Endothelial cell of umbilical vein (primary cell): Measurements from ENCODE around the gene SPATA31D3. TPM values are rescaled to one million over a fixed set of nuclear protein-coding genes. Genes with fewer than 3 reads are reported as not detected.

Experiments
- BruUV-seq: library from RNA; stranded (reverse); fragments of 400-500 nt; replicated peaks from 2 replicates; lab custom pipeline; 2021; lab: Mats Ljungman, UMichigan
- CTCF ChIA-PET: fragments of 300-600, 350-600 bp; sonication (Branson Sonifier 250); formaldehyde crosslinking; loops from one replicate; lab custom pipeline; 2021; ENCODE audit warnings: antibody characterized with exemption, inconsistent platforms; lab: Charles Lee
- POLR2A ChIA-PET: fragments of 300-600, 350-600 bp; sonication (Branson Sonifier 250); formaldehyde crosslinking; loops from one replicate; lab custom pipeline; 2021; ENCODE audit warnings: antibody characterized with exemption, inconsistent platforms; lab: Charles Lee
- DNase-seq: peaks from one replicate; pipeline ENCODE4 v3.0.0-alpha.2; 2011; ENCODE audit warnings: low read depth, low spot score
- FAIRE-seq: peaks from 2 replicates; lab custom pipeline; 2011; peaks lifted over from hg19 to GRCh38; lab: Jason Lieb, UNC
- H2AFZ ChIP-seq: 2 replicates; pipeline ENCODE4 v1.6.0; 2012; ENCODE audit warnings: low read depth, low read length, control low read depth, inconsistent platforms
- H3K27ac ChIP-seq: 2 replicates; pipeline ENCODE4 v1.5.1; 2011; ENCODE audit warnings: low read depth, mild to moderate bottlenecking, control low read depth, low read length, moderate library complexity; ENCODE audit not compliant: insufficient read depth
- H3K27me3 ChIP-seq, 2 experiments: 2 replicates each; pipeline versions ENCODE4 v1.6.0 to v1.6.1; 2011; ENCODE audit warnings: low read length in 2 of 2, mixed read lengths in 1 of 2; ENCODE audit not compliant: control insufficient read depth in 2 of 2, insufficient read depth in 2 of 2
- H3K36me3 ChIP-seq, 2 experiments: 2 replicates in 1 of 2; 3 replicates in 1 of 2; pipeline ENCODE4 v1.5.1; 2011; ENCODE audit warnings: low read length in 2 of 2, mild to moderate bottlenecking in 1 of 2, moderate library complexity in 1 of 2; ENCODE audit not compliant: control insufficient read depth in 2 of 2, insufficient read depth in 2 of 2; ENCODE audit errors: extremely low read depth in 1 of 2
- H3K4me1 ChIP-seq: 3 replicates; pipeline ENCODE4 v1.5.1; 2011; ENCODE audit warnings: mild to moderate bottlenecking, low read length; ENCODE audit not compliant: control insufficient read depth, insufficient read depth; ENCODE audit errors: extremely low read depth
- H3K4me2 ChIP-seq: 2 replicates; pipeline ENCODE4 v1.6.1; 2011; ENCODE audit warnings: low read length, control low read depth, mixed read lengths; ENCODE audit not compliant: insufficient read depth
- H3K4me3 ChIP-seq, 3 experiments: fragments of 200-600 bp in 1 of 3; sonication (generic), shearing (Covaris generic) in 1 of 3; replicated peaks in 1 of 3; 2 replicates each; pipeline ENCODE4 v1.5.1; 2011 to 2016; ENCODE audit warnings: control low read depth in 3 of 3, low read length in 3 of 3, mild to moderate bottlenecking in 2 of 3, inconsistent platforms in 1 of 3, low read depth in 1 of 3, moderate library complexity in 1 of 3; ENCODE audit not compliant: insufficient read depth in 1 of 3
- H3K79me2 ChIP-seq: 2 replicates; pipeline ENCODE4 v1.6.0; 2012; ENCODE audit warnings: low read length, inconsistent platforms; ENCODE audit not compliant: control insufficient read depth, insufficient read depth
- H3K9ac ChIP-seq: replicated peaks from 2 replicates; pipeline ENCODE3; 2011; ENCODE audit warnings: low read length, control low read depth; ENCODE audit not compliant: insufficient read depth; ENCODE audit errors: extremely low read depth
- H3K9me1 ChIP-seq: replicated peaks from 3 replicates; pipeline ENCODE4 v1.6.0; 2011; ENCODE audit warnings: mild to moderate bottlenecking, low read length; ENCODE audit not compliant: control insufficient read depth, insufficient read depth; ENCODE audit errors: extremely low read depth
- H3K9me3 ChIP-seq: replicated peaks from 2 replicates; pipeline ENCODE4 v1.5.1; 2012; ENCODE audit warnings: low read length, inconsistent platforms; ENCODE audit not compliant: control insufficient read depth, insufficient read depth
- H4K20me1 ChIP-seq: replicated peaks from 2 replicates; pipeline ENCODE3; 2011; ENCODE audit warnings: mild to moderate bottlenecking, low read length; ENCODE audit not compliant: control insufficient read depth, insufficient read depth; ENCODE audit errors: extremely low read depth
- EZH2 ChIP-seq: IDR thresholded peaks from 2 replicates; pipeline ENCODE4 v1.6.1; 2012; ENCODE audit warnings: borderline replicate concordance, low read depth, mild to moderate bottlenecking, moderate library complexity, low read length, inconsistent platforms; ENCODE audit not compliant: severe bottlenecking
- FOS ChIP-seq: IDR thresholded peaks from 2 replicates; pipeline ENCODE4 v1.6.1; 2011; ENCODE audit warnings: mild to moderate bottlenecking, low read length, moderate library complexity, borderline replicate concordance; ENCODE audit not compliant: insufficient read depth
- GATA2 ChIP-seq: IDR thresholded peaks from 2 replicates; pipeline ENCODE4 v1.7.0; 2011; ENCODE audit warnings: low read depth, mild to moderate bottlenecking, moderate library complexity, mixed read lengths, low read length; ENCODE audit not compliant: insufficient read length, insufficient read depth
- JUN ChIP-seq: IDR thresholded peaks from 2 replicates; pipeline ENCODE4 v1.6.1; 2011; ENCODE audit warnings: borderline replicate concordance, low read depth; ENCODE audit not compliant: insufficient read length, insufficient read depth
- MYC ChIP-seq: IDR thresholded peaks from one replicate; pipeline ENCODE4 v1.6.1; 2011; ENCODE audit warnings: mild to moderate bottlenecking, low read depth, low read length
- POLR2A ChIP-seq: IDR thresholded peaks from 2 replicates; pipeline ENCODE4 v1.6.1; 2012; ENCODE audit warnings: low read depth, mild to moderate bottlenecking, control low read depth, low read length
- POLR2AphosphoS5 ChIP-seq: IDR thresholded peaks from 2 replicates; pipeline ENCODE4 v1.6.1; 2012; ENCODE audit warnings: low read depth, mild to moderate bottlenecking, control low read depth, low read length, moderate library complexity; ENCODE audit not compliant: insufficient read depth
- dilution Hi-C: fragments of 300-500 bp; cut with MboI; formaldehyde crosslinking; loops from one replicate; pipeline ENCODE4 v1.15.0; 2019; ENCODE audit warnings: low sequenced_read_pairs; ENCODE audit not compliant: extremely low pct_ligation_motif_present
- intact Hi-C: fragments of 100-400 bp; cut with micrococcal nuclease; formaldehyde crosslinking; loops from one replicate; pipeline ENCODE4 v1.10.0; 2022
- polyA plus RNA-seq, 4 experiments: library from polyadenylated mRNA; depleted of rRNA in 3 of 4; stranded (reverse) in 3 of 4; unstranded in 1 of 4; fragments of >200 nt; gene quantifications; 2 replicates each; pipeline versions ENCODE4 v1.2.1 to v1.2.3, GENCODE V29; 2011 to 2012; ENCODE audit warnings: missing spikeins in 1 of 4
- total RNA-seq: library from RNA; stranded (reverse); gene quantifications from 2 replicates; pipeline ENCODE4 v1.2.3, GENCODE V29; 2021
- TF ChIP-seq, protein P1 (sequence below), 2 donors: IDR thresholded peaks; 1 replicate in 1 of 2; 2 replicates in 1 of 2; pipeline ENCODE4 v1.5.1; 2011; ENCODE audit warnings: low read length in 2 of 2, mild to moderate bottlenecking in 2 of 2, moderate library complexity in 2 of 2, control low read depth in 1 of 2, inconsistent platforms in 1 of 2, low read depth in 1 of 2; ENCODE audit not compliant: insufficient read depth in 1 of 2; ENCODE audit errors: extremely low read depth in 1 of 2
- TF ChIP-seq, protein P2 (sequence below): IDR thresholded peaks from 2 replicates; pipeline ENCODE4 v1.6.1; 2011; ENCODE audit not compliant: insufficient read depth, insufficient read length

SPATA31D3 gene
- total and polyA plus RNA-seq, 2 donors (not counting 3 experiments of a cell fraction or from before 2014, with no cell fraction given), result not detected

DNA sequence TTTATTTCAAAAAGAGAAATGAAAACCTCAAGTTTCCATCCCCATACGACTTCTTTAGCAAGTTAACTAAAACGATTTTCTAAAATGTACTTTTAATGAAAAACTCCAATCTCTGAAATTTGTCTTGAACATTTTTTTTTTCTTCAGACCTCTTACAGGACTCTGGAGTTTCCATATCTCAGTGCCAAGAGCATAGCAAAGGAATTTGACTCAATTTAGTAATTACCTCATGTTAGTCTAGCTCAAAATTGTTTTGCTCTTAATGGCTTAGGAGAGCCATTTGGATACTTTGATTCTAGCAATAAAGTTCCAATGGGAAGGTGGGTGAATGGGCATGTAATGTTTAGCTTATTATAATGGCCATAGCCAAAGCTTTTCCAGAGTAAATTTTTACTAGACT lies 41.1 kb upstream of the SPATA31D3 start:
- Histone ChIP-seq H3K36me3 (no peaks in the 10 kb centered on the region), H2AFZ (no peak overlapping the region), H3K27ac (no peak overlapping the region), H3K4me1 (no peaks in the 10 kb centered on the region), H3K4me3 (no peak overlapping the region), H3K9ac (no peak overlapping the region), H3K9me1 (no peaks in the 10 kb centered on the region), H4K20me1 (no peaks in the 10 kb centered on the region), H3K27me3 (peaks cover 0 to 2% of the 10 kb centered on the region in 2 experiments), H3K4me2 (no peak overlapping the region), H3K79me2 (no peaks in the 10 kb centered on the region), H3K9me3 (no peaks in the 10 kb centered on the region)
- BruUV-seq, result no TSS peak
- DNase-seq (no peak), FAIRE-seq (no peak)
- TF ChIP-seq FOS (no peak), EZH2 (no peak), MYC (no peak), POLR2AphosphoS5 (no peak), GATA2 (no peak), JUN (no peak), POLR2A (no peak)
- TF ChIP-seq, protein P1, sequence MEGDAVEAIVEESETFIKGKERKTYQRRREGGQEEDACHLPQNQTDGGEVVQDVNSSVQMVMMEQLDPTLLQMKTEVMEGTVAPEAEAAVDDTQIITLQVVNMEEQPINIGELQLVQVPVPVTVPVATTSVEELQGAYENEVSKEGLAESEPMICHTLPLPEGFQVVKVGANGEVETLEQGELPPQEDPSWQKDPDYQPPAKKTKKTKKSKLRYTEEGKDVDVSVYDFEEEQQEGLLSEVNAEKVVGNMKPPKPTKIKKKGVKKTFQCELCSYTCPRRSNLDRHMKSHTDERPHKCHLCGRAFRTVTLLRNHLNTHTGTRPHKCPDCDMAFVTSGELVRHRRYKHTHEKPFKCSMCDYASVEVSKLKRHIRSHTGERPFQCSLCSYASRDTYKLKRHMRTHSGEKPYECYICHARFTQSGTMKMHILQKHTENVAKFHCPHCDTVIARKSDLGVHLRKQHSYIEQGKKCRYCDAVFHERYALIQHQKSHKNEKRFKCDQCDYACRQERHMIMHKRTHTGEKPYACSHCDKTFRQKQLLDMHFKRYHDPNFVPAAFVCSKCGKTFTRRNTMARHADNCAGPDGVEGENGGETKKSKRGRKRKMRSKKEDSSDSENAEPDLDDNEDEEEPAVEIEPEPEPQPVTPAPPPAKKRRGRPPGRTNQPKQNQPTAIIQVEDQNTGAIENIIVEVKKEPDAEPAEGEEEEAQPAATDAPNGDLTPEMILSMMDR (IDR thresholded peaks at IDR 0.05; ENCODE audit: extremely low read depth in 1 of 2, insufficient read depth in 1 of 2, low read depth in 1 of 2, low read length in 2 of 2), result no peak
- TF ChIP-seq, protein P2, sequence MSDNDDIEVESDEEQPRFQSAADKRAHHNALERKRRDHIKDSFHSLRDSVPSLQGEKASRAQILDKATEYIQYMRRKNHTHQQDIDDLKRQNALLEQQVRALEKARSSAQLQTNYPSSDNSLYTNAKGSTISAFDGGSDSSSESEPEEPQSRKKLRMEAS, result no peak
- CTCF ChIA-PET, result no interaction called here
- POLR2A ChIA-PET, result no interaction called here
- dilution Hi-C loops (no loop called here), intact Hi-C loops (no loop called here)
